ENCODE results near the gene AAMDC.
"Not testable (repeated sequence)": the region's sequence is repeated elsewhere in the genome, so short reads cannot be mapped to it uniquely, and the experiment has no call there.

Gene AAMDC

DNA sequence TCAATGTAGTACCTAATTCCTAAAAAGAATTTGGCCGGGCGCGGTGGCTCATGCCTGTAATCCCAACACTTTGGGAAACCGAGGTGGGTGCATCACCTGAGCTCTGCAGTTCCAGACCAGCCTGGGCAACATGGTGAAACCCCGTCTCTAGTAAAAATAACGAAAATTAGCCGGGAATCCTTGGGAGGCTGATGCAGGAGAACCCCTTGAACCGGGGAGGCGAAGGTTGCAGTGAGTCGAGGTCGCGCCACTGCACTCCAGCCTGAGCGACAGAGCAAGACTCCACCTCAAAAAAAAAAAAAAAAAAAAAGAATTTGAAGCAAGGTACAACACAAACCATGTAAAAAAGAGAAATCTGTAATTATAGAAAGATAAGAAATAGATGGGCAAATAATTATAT lies 1.2 kb downstream of the AAMDC start:
- not testable (repeated sequence) for DNase-seq

DNA sequence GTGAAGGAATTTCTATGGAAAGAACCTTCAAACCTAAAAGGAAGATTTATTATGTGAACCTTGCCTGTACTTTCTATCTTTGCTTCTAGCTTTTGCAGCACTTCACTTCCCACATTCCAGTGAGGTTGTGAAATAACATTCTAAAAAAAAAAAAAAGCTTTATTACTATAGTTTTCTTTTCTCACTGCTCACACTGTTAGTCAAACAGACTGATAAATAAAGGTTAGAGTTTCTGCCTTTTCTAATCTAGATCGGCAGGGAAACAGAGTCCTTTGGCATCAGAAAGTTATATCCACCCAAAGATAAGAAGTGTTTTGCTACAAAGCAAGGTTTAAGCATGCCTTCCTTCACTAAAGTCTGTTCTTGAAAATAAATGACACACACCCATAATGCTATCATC lies 2.8 kb downstream of the AAMDC start:
- no peak for DNase-seq

DNA sequence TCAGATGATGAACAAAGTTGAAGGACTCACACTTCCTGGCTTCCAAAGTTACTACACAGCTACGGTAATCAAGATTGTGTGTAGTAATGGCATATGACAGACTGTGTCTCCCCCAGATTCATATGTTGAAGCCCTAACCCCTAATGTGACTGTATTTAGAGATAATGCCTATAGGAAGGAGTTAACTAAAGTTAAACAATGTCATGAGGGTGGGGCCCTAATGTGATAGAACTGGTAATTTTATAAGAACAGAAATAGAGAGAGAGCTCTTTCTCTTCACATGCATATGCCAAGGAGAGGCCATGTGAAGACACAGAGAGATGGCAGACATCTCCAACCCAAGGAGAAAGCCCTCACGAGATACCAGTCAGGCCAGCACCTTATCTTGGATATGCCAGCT lies 8.0 kb downstream of the AAMDC start:
- no peak for DNase-seq

DNA sequence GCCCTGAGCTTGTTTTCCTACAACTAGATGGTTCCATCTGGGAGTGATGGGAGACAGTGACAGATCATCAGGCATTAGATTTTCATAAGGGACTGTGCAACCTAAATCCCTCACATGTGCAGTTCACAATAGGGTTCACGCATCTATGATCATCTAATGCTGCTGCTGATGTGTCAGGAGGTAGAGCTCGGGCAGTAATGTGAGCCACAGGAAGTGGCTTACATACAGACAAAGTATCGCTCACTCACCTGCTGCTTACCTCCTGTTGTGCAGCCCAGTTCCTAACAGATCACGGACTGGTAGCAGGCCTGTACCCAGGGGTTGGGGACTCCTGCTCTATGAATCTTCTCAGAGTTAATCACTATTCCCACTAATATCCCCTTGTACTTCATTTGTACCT lies 12.4 kb downstream of the AAMDC start:
- DNase-seq: no peak

DNA sequence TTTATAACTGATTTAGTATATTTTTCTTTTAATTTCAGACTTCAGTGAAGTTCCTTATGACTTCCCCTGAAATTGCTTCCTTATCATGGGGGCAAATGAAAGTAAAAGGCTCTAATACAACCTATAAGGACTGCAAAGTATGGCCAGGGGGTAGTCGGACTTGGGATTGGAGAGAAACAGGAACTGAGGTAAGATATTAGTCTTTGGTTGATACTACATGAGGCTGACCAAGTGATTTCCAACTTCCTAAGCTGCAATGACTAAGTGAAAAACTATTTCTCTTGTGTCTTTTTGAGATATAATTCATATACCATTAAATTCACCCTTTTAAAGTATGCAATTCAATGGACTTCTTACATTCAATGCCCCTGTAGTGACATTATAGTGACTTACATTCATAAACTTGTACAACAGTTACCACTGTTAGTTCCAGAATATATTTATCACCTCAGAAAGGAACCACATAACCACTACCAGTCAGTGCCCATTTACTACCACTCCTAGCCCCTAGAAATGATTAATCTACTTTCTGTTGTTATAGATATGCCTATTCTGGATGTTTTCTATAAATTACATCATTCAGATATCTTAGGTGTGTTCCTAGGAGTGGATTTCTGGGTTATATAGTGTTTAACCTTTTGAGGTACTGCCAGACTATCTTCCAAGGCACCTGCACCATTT lies 21.6 kb downstream of the AAMDC start:
- no peak for DNase-seq

DNA sequence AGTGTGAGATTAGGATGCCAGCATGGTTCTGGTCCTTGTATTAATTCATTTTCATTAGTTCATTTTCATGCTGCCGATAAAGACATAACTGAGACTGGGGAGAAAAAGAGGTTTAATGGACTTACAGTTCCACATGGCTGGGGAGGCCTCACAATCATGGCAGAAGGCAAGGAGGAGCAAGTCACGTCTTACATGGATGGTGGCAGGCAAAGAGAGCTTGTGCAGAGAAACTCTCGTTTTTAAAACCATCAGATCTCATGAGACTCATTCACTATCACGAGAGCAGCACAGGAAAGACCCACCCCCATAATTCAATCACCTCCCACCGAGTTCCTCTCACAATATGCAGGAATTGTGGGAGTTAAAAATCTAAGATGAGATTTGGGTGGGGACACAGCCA lies 22.8 kb downstream of the AAMDC start:
- not testable (repeated sequence) for DNase-seq

DNA sequence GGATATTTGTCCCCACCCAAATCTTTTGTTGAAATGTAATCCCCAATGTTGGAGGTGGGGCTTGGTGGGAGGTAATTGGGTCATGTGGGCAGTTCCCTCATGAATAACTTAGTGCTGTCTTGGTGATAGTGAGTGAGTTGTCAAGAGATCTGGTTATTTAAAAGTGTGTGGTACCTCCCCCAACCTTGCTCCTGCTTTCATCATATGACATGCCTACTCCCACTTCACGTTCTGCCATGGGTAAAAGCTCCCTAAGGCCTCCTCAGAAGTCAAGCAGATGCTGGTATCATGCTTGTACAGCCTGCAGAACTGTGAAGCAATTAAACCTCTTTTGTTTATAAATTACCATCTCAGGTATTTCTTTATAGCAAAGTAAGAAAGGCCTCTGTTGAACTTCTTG lies 30.6 kb downstream of the AAMDC start:
- DNase-seq: no peak

DNA sequence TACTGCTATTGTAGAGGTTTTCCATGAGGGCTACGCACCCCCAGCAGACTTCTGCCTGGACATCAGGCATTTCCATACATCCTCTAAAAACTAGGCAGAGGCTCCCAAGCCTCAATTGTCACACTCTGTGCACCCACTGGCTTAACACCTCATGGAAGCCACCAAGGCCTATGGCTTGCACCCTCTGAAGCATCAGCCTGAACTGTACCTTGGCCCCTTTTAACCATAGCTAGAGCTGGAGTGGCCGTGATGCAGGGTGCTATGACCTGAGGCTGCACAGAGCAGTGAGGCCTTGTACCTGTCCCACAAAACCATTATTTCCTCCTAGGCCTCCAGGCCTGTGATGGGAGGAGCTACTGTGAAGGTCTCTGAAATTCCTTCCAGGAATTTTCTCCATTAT lies 33.9 kb downstream of the AAMDC start:
- DNase-seq: no peak

DNA sequence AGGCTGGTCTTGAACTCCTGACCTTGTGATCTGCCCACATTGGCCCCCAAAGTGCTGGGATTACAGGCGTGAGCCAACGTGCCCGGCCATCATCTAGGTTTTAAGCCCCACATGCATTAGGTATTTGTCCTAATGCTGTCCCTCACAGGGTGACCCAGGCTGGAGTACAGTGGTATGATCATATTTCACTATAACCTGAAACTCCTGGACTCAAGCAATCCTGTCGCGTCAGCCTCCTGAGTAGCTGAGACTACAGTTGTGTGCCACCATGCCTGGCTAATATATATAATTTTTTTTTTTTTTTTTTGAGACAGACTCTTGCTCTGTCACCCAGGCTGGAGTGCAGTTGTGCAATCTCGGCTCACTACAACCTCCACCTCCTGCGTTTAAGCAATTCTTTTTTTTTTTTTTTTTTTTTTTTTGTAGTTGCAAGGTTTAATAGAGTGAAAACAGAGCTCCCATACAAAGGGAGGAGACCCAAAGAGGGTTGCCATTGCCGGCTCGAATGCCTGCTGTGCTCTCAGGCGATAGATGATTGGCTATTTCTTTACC lies 37.0 kb downstream of the AAMDC start:
- not testable (repeated sequence) for DNase-seq

DNA sequence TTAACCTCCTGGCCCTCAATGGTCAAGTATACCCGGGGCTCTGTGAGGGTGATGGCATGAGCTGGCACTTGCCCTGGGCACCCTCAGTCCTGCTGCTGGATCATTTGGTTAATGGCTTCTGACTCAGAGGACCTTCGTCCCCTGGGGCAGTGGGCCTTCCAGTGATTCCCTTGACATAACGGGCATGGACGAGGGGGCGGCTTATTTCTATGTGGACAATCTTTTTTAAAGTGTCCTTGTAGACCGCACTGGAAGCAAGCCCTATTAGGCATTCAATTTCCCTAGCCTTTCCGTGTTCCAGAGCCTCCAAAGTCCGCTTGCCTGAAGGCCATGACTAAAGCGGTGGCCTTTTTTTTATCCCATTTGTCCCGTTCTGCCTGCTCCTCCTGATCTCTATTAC lies 40.5 kb downstream of the AAMDC start:
- not testable (repeated sequence) for DNase-seq

DNA sequence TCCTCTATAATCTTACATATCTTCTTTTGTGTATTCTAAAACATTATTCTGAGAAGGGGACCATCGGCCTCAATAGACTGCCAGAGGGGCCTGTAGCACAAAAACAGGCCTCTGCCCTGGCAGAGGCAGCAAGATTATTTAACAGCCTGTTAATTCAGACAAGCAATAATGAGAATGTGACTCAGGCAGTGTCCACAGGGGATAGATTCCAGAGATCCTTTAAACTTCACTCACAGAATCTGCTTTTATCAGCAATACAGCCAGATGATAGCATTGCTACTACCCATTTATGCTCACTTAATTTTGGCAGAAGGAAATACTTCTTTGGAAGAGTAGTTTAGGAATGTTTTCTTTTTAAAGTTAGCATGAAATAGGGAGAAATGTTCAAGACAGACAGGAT lies 44.9 kb downstream of the AAMDC start:
- DNase-seq: no peak

DNA sequence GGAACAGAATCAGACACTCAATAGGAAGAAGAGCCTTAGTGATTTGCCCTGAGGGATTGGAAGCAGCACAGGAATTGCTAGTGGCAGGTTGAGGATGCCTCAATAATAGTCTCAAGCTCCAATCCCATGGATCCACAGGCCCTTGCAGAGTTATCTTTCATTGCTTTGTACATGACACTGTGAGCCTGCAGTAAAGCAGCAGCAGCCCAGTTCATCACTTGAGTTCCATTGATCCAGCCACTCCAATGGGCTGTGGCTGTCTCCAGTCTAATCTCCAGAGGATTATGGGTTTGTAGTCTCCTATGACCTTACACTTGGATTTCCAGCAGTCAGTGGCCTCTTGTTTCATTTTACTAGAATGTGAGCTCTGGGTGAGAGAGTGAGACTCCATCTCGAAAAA lies 45.4 kb downstream of the AAMDC start:
- DNase-seq: no peak

DNA sequence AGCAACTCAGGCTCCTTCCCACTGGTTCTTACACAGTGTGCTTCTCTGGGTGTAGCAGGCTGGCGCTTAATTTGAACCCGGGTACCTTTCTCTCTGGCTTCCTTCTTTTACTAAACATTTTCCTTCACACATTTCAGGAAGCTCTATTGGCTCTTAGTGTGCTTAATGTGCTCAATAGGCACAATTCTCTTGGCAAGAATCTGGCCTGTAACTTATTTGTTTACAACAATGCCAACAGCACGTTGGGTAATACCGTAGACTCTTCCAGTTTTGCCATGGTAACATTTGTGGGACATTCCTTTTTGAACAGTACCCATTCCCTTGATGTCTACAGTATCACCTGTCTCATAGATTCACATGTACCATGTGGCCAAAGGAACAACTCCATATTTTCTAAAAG lies 47.8 kb downstream of the AAMDC start:
- no peak for DNase-seq

DNA sequence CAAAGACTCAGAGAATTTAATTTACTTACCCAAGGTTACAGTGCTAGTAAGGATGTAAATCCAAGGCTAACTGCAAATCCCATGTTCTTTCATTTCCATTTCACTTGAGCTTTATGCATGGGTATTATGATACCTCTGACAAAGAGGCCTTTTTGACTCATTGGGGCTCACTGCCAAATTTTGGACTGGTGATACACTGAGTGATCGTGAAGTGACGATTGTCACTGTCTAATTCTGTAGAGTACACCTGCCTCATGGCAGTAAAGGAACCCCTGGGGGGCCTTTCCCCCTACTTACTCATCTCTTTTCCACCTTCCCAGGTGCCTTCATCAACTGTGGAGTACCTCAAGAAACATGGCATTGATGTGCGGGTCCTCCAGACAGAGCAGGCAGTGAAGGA lies 50.9 kb downstream of the AAMDC start:
- DNase-seq: no peak

DNA sequence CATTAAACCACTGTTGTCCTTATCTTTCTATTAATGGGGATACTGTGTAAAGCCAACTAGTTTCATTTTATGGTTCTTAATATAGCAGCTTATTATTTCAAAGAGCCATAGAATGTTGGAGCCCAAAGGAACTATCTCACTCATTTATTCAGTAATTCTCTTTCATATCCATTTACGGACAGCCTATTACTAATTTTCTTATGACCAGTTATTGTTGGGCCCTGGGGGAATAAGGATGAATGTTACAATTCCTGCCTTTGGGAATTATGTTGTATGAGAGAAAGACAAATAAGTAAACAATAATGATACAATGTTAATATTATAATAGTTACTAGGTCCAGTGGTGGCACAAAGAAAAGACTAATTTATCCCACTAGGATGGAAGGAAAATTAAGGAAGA lies 52.4 kb downstream of the AAMDC start:
- no peak for DNase-seq

DNA sequence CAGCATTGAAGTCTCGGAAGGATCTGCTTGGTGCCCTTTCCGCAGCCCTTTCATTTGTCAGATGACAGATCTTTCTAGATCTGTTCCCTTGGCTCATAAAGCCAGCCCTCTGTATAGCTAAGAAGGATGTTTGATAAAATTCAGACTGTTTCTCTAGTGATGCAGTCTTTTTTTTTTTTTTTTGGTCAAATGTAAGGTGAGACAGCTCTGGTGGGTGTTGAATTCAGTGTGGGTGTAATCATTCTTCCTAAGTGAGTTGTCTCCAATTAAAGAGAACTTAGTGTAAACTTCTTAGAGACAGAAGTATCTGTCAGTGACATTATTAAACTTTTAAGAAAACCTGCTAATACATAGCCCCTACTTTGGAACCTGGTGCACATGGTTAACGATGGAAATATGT lies 53.3 kb downstream of the AAMDC start:
- DNase-seq: no peak

DNA sequence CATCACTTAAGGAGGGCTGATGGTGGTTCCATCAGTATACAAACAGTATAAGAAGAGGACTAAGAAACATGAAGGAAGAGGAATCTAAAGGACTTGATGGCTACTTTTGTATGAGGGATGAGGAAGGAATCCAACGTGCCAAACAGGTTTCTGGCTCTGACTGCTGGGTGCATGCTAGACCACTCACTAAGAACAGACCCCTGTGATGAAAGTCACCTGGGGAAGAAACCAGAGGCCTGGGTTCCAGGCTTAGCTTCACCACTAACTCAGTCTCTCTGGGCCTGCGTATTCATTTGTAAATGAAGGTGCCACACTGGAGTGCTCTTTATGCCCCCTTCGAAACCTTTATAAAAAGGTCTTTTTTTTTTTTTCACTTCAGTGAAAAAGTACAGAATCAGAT lies 55.1 kb downstream of the AAMDC start:
- no peak for DNase-seq

DNA sequence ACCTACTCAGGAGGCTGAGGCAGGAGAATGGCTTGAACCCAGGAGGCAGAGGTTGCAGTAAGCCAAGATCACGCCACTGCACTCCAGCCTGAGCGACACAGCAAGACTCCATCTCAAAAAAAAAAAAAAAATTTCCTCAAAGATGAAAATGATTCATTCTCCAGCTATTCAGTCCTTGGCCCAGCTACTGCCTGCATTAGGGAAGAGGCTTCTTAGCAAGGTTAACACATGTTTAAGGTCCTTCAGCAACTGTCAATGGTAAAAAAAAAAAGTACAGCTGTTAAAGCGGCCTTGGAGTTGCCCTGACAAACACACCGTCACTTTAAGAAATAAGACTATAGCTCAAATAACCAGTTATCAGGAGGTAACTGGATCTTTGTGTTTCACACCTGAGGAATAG lies 57.3 kb downstream of the AAMDC start:
- not testable (repeated sequence) for DNase-seq

DNA sequence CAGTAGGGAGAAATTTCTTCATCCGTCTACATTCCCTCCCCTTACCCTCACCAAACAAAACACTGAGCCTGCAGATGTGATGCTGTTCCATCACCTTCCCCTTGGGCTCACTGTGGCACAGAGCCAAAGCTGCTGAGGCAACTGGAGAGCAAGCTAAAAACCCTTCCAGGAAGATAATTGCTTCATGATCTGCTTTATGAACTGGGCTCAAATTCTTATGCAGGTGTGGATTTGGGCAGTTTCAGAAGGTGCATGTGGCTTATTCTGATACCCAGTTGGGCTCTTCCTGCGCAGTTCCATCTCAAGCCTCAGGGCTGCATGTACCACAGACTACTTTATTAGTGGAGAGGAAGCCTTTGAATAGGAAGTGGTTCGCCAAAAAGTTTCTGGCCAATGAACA lies 58.3 kb downstream of the AAMDC start:
- DNase-seq: no peak

DNA sequence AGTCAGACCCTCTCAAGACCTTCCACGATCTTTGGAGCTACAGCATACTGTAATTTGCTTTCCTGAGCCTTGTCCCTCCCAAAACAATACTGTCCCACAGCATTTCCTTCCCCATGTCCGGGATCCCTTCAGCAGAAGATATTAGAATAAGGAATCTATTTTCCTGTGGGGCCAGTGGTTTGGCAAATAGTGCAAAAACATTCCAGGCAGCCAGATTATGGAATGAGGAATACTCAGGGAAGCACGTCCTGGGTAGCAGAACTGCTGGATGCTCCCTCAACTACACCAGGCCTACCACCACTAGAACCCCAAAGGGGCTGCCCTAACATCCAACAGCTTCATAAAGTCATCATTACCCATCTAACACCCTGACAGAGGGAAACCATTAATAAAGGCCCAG lies 61.5 kb downstream of the AAMDC start:
- no peak for DNase-seq

DNA sequence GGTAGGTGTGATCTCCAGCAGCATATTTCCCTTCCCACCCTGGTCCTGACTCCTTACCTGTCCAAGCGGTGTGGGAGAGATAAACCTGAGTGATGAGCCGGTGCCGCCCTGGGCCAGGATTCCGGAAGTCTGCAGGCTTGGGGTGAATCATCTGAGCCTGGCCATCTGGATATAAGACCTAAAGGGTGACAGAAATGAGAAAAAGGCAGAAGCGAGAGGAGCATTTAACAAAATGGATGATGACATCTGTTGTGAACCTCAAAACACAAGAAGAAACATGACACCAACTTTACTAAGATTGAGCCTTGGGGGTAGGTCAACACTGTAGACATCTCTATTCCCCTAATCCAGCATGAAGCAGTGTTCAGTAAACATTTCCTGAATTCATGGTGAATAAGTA lies 62.8 kb downstream of the AAMDC start:
- no peak for DNase-seq

DNA sequence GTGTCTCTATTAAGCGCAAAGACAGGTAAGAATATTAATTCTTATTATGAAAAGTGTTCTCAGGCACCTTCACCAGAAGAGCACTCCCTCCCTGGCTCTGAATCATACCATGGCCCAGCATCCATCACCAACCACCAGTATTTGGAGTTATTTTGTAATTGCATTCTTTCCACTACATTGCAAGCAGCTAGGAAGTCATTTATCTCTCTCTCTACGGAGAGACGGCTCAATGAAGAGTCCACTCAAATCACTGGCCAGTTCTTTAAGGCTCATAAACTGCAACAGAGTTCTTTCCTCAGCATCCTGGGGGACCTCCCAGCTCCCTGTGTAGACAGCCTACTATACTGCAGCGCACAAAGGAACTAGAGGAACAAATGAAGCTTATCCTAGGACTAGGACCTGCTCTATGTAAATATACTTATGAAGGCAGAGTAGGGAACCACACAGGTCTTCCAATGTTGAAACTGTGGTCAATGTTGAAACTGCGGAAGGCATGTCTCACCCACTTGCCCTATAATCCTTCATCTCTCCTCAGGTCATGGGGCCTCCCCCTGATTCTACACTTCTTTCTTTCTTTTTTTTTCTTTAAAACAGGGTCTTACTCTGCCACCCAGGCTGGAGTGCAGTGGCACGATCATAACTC lies 63.4 kb downstream of the AAMDC start:
- no peak for DNase-seq

DNA sequence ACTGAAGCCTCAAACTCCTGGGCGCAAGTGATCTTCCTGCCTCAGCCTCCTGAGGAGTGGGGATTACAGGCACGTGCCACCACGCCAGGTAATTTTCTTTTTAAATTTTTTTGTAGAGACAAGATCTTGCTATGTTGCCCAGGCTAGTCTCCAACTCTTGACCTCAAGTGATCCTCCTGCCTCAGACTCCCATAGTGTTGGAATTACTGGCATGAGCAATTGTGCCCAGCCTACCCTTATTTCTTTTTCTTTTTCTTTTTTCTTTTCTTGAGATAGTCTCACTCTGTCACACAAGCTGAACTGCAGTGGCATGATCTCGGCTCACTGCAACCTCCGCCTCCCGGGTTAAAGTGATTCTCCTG lies 63.9 kb downstream of the AAMDC start:
- no peak for DNase-seq

DNA sequence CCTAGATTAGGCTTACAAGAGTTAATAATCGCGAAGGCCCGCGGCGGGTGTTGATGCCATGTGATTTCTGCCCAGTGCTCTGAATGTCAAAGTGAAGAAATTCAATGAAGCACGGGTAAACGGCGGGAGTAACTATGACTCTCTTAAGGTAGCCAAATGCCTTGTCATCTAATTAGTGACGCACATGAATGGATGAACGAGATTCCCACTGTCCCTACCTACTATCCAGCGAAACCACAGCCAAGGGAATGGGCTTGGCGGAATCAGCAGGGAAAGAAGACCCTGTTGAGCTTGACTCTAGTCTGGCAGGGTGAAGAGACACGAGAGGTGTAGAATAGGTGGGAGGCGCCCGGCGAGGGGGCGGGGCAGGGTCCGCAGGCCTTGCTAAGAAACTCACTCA lies 65.5 kb downstream of the AAMDC start:
- no peak for DNase-seq

DNA sequence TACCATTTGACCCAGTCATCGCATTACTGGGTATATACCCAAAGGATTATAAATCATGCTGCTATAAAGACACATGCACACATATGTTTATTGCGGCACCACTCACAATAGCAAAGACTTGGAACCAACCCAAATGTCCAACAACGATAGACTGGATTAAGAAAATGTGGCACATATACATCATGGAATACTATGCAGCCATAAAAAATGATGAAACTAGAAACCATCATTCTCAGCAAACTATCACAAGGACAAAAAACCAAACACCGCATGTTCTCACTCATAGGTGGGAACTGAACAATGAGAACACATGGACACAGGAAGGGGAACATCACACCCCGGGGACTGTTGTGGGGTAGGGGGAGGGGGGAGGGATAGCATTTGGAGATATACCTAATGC lies 68.1 kb downstream of the AAMDC start:
- DNase-seq: not testable (repeated sequence)

Data from CD4-positive, alpha-beta T cell treated with Interleukin-4 for 1 hour (primary cell).